ENCODE measurements around the gene YRDC. TPM values are rescaled to one million over a fixed set of nuclear protein-coding genes. Genes with fewer than 3 reads are reported as not detected.

The YRDC gene
- total and polyA plus RNA-seq, 9 of the 15 experiments (the other 6 are each of a cell fraction or from before 2014, with no cell fraction given) = 11.1 to 58.5 (median 49.8) TPM

DNA sequence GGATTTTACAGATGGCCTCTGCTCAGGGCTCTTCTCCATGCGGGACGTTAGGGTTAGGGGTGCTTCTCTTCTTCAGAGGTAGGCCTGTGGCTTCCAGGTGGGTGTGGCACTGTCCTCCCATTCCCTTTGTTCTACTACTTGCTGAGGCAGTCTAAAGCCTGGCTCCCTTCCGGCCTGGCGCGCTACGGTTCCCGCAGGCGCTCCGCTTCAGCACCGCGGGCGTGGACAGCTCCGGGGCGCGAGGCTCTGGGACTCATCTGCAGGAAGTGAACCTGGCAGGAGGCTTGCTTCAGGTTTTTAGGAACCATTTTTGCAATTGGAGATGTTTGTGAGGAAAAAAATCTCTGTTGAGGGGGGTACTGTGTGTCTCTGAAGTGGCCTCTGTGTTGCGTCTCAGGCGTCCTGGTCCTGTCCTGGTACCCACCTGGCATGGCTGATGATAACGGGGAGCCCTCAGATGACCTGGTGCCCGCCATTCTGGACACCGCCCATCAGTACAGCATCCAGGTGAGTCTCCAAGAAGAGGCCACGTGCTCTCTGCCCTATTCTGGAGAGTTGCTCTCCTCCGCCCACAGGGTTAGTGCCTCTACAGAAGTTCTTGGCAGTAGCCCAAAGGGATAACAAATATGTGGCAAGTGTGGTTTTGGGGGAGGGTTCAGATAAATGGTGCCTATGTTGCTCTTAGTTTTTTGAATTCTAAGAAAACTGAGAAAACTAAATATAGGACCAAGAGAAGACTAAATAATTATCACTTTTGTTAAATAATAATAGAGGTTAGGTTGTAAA is 12.5 kb downstream of the YRDC start (continued):
- TF ChIP-seq, protein P1, sequence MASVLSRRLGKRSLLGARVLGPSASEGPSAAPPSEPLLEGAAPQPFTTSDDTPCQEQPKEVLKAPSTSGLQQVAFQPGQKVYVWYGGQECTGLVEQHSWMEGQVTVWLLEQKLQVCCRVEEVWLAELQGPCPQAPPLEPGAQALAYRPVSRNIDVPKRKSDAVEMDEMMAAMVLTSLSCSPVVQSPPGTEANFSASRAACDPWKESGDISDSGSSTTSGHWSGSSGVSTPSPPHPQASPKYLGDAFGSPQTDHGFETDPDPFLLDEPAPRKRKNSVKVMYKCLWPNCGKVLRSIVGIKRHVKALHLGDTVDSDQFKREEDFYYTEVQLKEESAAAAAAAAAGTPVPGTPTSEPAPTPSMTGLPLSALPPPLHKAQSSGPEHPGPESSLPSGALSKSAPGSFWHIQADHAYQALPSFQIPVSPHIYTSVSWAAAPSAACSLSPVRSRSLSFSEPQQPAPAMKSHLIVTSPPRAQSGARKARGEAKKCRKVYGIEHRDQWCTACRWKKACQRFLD (CRISPR knock-in tag; IDR thresholded peaks at IDR 0.05) = peak; percentile 83
- TF ChIP-seq TCF3 (CRISPR knock-in tag; IDR thresholded peaks at IDR 0.05) (no peak), PRPF4 (IDR thresholded peaks at IDR 0.05; ENCODE audit: insufficient read depth, low read depth, low read length, poor library complexity, severe bottlenecking) (no peak), CBFA2T3 (IDR thresholded peaks at IDR 0.05) (no peak), ARID1B (IDR thresholded peaks at IDR 0.05) (no peak), HNRNPLL (IDR thresholded peaks at IDR 0.05; ENCODE audit: low read depth, low read length, poor library complexity, severe bottlenecking) (peak; percentile 62), ZNF324 (CRISPR knock-in tag; IDR thresholded peaks at IDR 0.05) (no peak), NFIC (IDR thresholded peaks at IDR 0.05) (peak; percentile 71), RBM39 (optimal IDR thresholded peaks at IDR 0.05; ENCODE audit: low read depth, low read length) (no peak), MCM2 (IDR thresholded peaks at IDR 0.05; ENCODE audit: low read depth) (no peak), TEAD1 (CRISPR knock-in tag; IDR thresholded peaks at IDR 0.05) (peak; percentile 40 to 77; a peak in 3 of 4 replicates)
- TF ChIP-seq, protein P2, sequence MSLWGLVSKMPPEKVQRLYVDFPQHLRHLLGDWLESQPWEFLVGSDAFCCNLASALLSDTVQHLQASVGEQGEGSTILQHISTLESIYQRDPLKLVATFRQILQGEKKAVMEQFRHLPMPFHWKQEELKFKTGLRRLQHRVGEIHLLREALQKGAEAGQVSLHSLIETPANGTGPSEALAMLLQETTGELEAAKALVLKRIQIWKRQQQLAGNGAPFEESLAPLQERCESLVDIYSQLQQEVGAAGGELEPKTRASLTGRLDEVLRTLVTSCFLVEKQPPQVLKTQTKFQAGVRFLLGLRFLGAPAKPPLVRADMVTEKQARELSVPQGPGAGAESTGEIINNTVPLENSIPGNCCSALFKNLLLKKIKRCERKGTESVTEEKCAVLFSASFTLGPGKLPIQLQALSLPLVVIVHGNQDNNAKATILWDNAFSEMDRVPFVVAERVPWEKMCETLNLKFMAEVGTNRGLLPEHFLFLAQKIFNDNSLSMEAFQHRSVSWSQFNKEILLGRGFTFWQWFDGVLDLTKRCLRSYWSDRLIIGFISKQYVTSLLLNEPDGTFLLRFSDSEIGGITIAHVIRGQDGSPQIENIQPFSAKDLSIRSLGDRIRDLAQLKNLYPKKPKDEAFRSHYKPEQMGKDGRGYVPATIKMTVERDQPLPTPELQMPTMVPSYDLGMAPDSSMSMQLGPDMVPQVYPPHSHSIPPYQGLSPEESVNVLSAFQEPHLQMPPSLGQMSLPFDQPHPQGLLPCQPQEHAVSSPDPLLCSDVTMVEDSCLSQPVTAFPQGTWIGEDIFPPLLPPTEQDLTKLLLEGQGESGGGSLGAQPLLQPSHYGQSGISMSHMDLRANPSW (CRISPR knock-in tag; IDR thresholded peaks at IDR 0.05) = no peak
- TF ChIP-seq, protein P3, sequence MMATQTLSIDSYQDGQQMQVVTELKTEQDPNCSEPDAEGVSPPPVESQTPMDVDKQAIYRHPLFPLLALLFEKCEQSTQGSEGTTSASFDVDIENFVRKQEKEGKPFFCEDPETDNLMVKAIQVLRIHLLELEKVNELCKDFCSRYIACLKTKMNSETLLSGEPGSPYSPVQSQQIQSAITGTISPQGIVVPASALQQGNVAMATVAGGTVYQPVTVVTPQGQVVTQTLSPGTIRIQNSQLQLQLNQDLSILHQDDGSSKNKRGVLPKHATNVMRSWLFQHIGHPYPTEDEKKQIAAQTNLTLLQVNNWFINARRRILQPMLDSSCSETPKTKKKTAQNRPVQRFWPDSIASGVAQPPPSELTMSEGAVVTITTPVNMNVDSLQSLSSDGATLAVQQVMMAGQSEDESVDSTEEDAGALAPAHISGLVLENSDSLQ (IDR thresholded peaks at IDR 0.05) = no peak
- TF ChIP-seq, protein P4, sequence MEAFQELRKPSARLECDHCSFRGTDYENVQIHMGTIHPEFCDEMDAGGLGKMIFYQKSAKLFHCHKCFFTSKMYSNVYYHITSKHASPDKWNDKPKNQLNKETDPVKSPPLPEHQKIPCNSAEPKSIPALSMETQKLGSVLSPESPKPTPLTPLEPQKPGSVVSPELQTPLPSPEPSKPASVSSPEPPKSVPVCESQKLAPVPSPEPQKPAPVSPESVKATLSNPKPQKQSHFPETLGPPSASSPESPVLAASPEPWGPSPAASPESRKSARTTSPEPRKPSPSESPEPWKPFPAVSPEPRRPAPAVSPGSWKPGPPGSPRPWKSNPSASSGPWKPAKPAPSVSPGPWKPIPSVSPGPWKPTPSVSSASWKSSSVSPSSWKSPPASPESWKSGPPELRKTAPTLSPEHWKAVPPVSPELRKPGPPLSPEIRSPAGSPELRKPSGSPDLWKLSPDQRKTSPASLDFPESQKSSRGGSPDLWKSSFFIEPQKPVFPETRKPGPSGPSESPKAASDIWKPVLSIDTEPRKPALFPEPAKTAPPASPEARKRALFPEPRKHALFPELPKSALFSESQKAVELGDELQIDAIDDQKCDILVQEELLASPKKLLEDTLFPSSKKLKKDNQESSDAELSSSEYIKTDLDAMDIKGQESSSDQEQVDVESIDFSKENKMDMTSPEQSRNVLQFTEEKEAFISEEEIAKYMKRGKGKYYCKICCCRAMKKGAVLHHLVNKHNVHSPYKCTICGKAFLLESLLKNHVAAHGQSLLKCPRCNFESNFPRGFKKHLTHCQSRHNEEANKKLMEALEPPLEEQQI (IDR thresholded peaks at IDR 0.05) = peak; percentile 87
- TF ChIP-seq, protein P5, sequence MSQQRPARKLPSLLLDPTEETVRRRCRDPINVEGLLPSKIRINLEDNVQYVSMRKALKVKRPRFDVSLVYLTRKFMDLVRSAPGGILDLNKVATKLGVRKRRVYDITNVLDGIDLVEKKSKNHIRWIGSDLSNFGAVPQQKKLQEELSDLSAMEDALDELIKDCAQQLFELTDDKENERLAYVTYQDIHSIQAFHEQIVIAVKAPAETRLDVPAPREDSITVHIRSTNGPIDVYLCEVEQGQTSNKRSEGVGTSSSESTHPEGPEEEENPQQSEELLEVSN (IDR thresholded peaks at IDR 0.05; ENCODE audit: borderline replicate concordance in 1 of 2, extremely low read depth in 1 of 2, insufficient read depth in 1 of 2, insufficient read length in 1 of 2, low read depth in 1 of 2, low read length in 1 of 2, poor library complexity in 1 of 2, severe bottlenecking in 1 of 2) = peak; percentile 25 to 80
- TF ChIP-seq, protein P6, sequence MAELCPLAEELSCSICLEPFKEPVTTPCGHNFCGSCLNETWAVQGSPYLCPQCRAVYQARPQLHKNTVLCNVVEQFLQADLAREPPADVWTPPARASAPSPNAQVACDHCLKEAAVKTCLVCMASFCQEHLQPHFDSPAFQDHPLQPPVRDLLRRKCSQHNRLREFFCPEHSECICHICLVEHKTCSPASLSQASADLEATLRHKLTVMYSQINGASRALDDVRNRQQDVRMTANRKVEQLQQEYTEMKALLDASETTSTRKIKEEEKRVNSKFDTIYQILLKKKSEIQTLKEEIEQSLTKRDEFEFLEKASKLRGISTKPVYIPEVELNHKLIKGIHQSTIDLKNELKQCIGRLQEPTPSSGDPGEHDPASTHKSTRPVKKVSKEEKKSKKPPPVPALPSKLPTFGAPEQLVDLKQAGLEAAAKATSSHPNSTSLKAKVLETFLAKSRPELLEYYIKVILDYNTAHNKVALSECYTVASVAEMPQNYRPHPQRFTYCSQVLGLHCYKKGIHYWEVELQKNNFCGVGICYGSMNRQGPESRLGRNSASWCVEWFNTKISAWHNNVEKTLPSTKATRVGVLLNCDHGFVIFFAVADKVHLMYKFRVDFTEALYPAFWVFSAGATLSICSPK (IDR thresholded peaks at IDR 0.05; ENCODE audit: borderline replicate concordance) = no peak
